HCT116 (cell line): Measurements from ENCODE around the gene ARID5A. TPM values are rescaled to one million over a fixed set of nuclear protein-coding genes. Genes with fewer than 3 reads are reported as not detected.

Source experiments
- ATAC-seq: fragments of 200-7000 bp; cut with Tn5 transposase; 2 replicates; pipeline ENCODE4 v1.9.1; 2020; ENCODE audit warnings: mild to moderate bottlenecking, moderate library complexity
- BruUV-seq: library from RNA; stranded (reverse); fragments of 400-500 nt; replicated peaks from 2 replicates; lab custom pipeline; 2021; lab: Mats Ljungman, UMichigan
- CTCF ChIA-PET: fragments of 300-600 bp; sonication (Branson Sonifier 250); formaldehyde crosslinking; loops from one replicate; lab custom pipeline; 2021; ENCODE audit warnings: antibody characterized with exemption; lab: Charles Lee
- POLR2A ChIA-PET: fragments of 300-600, 350-600 bp; sonication (Branson Sonifier 250); formaldehyde crosslinking; loops from one replicate; lab custom pipeline; 2021; ENCODE audit warnings: antibody characterized with exemption; lab: Charles Lee
- RAD21 ChIA-PET, 2 experiments: fragments of 300-600 bp; sonication (Branson Sonifier 250); formaldehyde crosslinking; loops; one replicate each; lab custom pipeline; 2023; ENCODE audit warnings: low total read pairs in 2 of 2; ENCODE audit not compliant: uncharacterized antibody in 2 of 2, unreplicated experiment in 2 of 2, low non-redundant PET in 1 of 2; lab: Charles Lee
- DNase-seq: peaks from one replicate; pipeline ENCODE4 v3.0.0-alpha.2; 2010; ENCODE audit warnings: low read depth, low spot score
- H2AFZ ChIP-seq: fragments of 200-600 bp; shearing (Covaris generic), sonication (generic); 2 replicates; pipeline ENCODE4 v1.6.1; 2017; ENCODE audit warnings: low read depth, mixed run types, mixed read lengths, antibody characterized with exemption, low read length; ENCODE audit not compliant: poor library complexity, severe bottlenecking
- H3K27ac ChIP-seq: 2 replicates; pipeline ENCODE4 v1.5.1; 2012; ENCODE audit warnings: low read depth, low read length
- H3K27me3 ChIP-seq: fragments of 200-600 bp; sonication (generic); 2 replicates; pipeline ENCODE4 v1.6.1; 2016; ENCODE audit warnings: mixed run types, low read length, mixed read lengths; ENCODE audit not compliant: insufficient read depth
- H3K36me3 ChIP-seq, 2 experiments: fragments of 200-500 bp in 1 of 2; fragments of 200-600 bp in 1 of 2; sonication (Bioruptor generic) in 1 of 2; sonication (generic) in 1 of 2; 2 replicates each; pipeline versions ENCODE4 v1.5.1 to v1.6.1; 2014 to 2016; ENCODE audit warnings: low read length in 2 of 2, inconsistent platforms in 1 of 2, mixed read lengths in 1 of 2, mixed run types in 1 of 2; ENCODE audit not compliant: insufficient read depth in 2 of 2, control insufficient read depth in 1 of 2
- H3K4me1 ChIP-seq, 2 experiments: fragments of 200-600 bp in 1 of 2; sonication (generic) in 1 of 2; 2 replicates each; pipeline versions ENCODE4 v1.5.1 to v1.6.1; 2012 to 2017; ENCODE audit warnings: low read length in 2 of 2, inconsistent platforms in 1 of 2, mild to moderate bottlenecking in 1 of 2, mixed read lengths in 1 of 2, mixed run types in 1 of 2, moderate library complexity in 1 of 2; ENCODE audit not compliant: insufficient read depth in 2 of 2, control insufficient read depth in 1 of 2
- H3K4me2 ChIP-seq: fragments of 200-600 bp; sonication (generic); 2 replicates; pipeline ENCODE4 v1.6.1; 2017; ENCODE audit warnings: mixed run types, low read length, mixed read lengths
- H3K4me3 ChIP-seq, 2 experiments: fragments of 200-600 bp in 1 of 2; sonication (generic) in 1 of 2; replicated peaks in 1 of 2; 2 replicates each; pipeline ENCODE4 v1.5.1; 2011 to 2016; ENCODE audit warnings: low read length in 2 of 2, control low read depth in 1 of 2, low read depth in 1 of 2, mild to moderate bottlenecking in 1 of 2, mixed read lengths in 1 of 2, mixed run types in 1 of 2
- H3K79me2 ChIP-seq: fragments of 200-600 bp; sonication (generic); 2 replicates; pipeline ENCODE4 v1.6.1; 2017; ENCODE audit warnings: mild to moderate bottlenecking, mixed run types, low read length, moderate library complexity, mixed read lengths; ENCODE audit not compliant: insufficient read depth
- H3K9ac ChIP-seq: fragments of 200-600 bp; sonication (generic); 2 replicates; pipeline ENCODE4 v1.6.1; 2016; ENCODE audit warnings: low read length, mixed read lengths
- H3K9me2 ChIP-seq: fragments of 200-600 bp; sonication (generic), shearing (Covaris generic); 2 replicates; pipeline ENCODE4 v1.6.1; 2017; ENCODE audit warnings: mixed run types, mild to moderate bottlenecking, moderate library complexity; ENCODE audit not compliant: insufficient read depth
- H3K9me3 ChIP-seq, 2 experiments: fragments of 200-500 bp in 1 of 2; fragments of 200-600 bp in 1 of 2; sonication (Bioruptor generic) in 1 of 2; sonication (generic) in 1 of 2; 2 replicates each; pipeline ENCODE4 v1.6.1; 2014 to 2017; ENCODE audit warnings: low read length in 2 of 2, mixed read lengths in 2 of 2, inconsistent platforms in 1 of 2, low read depth in 1 of 2, mild to moderate bottlenecking in 1 of 2, mixed run types in 1 of 2, moderate library complexity in 1 of 2; ENCODE audit not compliant: control insufficient read depth in 1 of 2, insufficient read depth in 1 of 2
- H4K20me1 ChIP-seq: fragments of 200-600 bp; sonication (generic), shearing (Covaris generic); 2 replicates; pipeline ENCODE4 v1.6.1; 2017; ENCODE audit warnings: mixed run types, mild to moderate bottlenecking, moderate library complexity; ENCODE audit not compliant: insufficient read depth
- EZH2 ChIP-seq: fragments of 200-600 bp; sonication (generic); IDR thresholded peaks from 2 replicates; pipeline ENCODE4 v1.6.1; 2017; ENCODE audit warnings: antibody characterized with exemption, mixed run types
- FOSL1 ChIP-seq: IDR thresholded peaks from 2 replicates; pipeline ENCODE4 v1.6.1; 2012; ENCODE audit warnings: low read depth
- JUND ChIP-seq: IDR thresholded peaks from 2 replicates; pipeline ENCODE4 v1.6.1; 2012
- SIN3A ChIP-seq: IDR thresholded peaks from 2 replicates; pipeline ENCODE4 v1.6.1; 2012; ENCODE audit warnings: low read depth
- YY1 ChIP-seq: IDR thresholded peaks from 2 replicates; pipeline ENCODE4 v1.6.1; 2011; ENCODE audit warnings: low read length, low read depth, moderate library complexity, mild to moderate bottlenecking; ENCODE audit not compliant: insufficient replicate concordance; ENCODE audit errors: extremely low read depth
- ZFX ChIP-seq: fragments of 450-650 bp; IDR thresholded peaks from 2 replicates; pipeline ENCODE4 v1.6.1; 2017
- ZNF274 ChIP-seq: fragments of 200-500 bp; sonication (Bioruptor generic); IDR thresholded peaks from 2 replicates; pipeline ENCODE4 v1.6.1; 2014; ENCODE audit warnings: mild to moderate bottlenecking, low read depth, low read length, inconsistent platforms
- intact Hi-C: fragments of 100-400 bp; cut with micrococcal nuclease; formaldehyde crosslinking; loops from 2 replicates; pipeline ENCODE4 v1.10.0; 2022
- total RNA-seq: library from RNA; stranded (reverse); gene quantifications from one replicate; pipeline ENCODE4 v1.2.1, GENCODE V29; 2021; ENCODE audit not compliant: unreplicated experiment
- TF ChIP-seq, protein P1 (sequence below): IDR thresholded peaks from 2 replicates; pipeline ENCODE4 v1.6.1; 2011; ENCODE audit warnings: mild to moderate bottlenecking, low read length, moderate library complexity; ENCODE audit not compliant: insufficient replicate concordance; ENCODE audit errors: extremely low read depth
- TF ChIP-seq, protein P2 (sequence below): IDR thresholded peaks from 2 replicates; pipeline ENCODE4 v1.6.1; 2012; ENCODE audit warnings: low read depth

The ARID5A gene
- total RNA-seq, 1 experiment from 2014 or later, result 8.2 TPM

DNA sequence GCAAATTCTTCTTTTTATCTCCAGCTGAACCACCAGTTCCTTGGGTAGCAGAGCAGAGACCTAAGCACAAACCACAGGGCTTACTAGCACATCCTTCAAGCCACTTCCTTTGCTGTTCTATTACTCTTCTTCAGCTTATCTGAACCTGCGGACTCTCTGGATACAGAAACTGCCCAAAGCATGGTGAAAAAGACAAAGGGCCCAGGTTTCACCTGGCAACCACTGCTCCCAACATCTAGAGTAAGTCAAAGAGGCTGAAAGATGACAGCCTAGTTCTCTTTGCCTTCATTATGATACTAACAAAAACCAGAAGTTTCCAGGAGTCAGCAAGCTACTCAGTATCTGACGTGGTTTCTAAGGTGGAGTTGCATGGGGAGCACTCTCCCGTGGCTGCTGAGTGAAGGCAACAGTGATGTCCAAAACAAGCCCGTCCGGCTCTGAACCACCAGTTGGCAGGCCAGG lies 58.2 kb downstream of the ARID5A start:
- ChIA-PET CTCF (no interaction called here), POLR2A (no interaction called here), RAD21 (no interaction called here)
- Histone ChIP-seq H3K9me2 (no peaks in the 10 kb centered on the region), H3K27me3 (no peaks in the 10 kb centered on the region), H3K4me1 (no peaks in the 10 kb centered on the region), H3K4me2 (no peak overlapping the region), H3K36me3 (peaks cover 27 to 54% of the 10 kb centered on the region in 2 experiments), H4K20me1 (no peaks in the 10 kb centered on the region), H3K9me3 (no peaks in the 10 kb centered on the region), H3K79me2 (no peaks in the 10 kb centered on the region), H3K9ac (no peak overlapping the region), H2AFZ (no peak overlapping the region), H3K4me3 (no peak overlapping the region), H3K27ac (no peak overlapping the region)
- ATAC-seq (no peak), DNase-seq (no peak)
- no peak for TF ChIP-seq ZNF274
- TF ChIP-seq, protein P1, sequence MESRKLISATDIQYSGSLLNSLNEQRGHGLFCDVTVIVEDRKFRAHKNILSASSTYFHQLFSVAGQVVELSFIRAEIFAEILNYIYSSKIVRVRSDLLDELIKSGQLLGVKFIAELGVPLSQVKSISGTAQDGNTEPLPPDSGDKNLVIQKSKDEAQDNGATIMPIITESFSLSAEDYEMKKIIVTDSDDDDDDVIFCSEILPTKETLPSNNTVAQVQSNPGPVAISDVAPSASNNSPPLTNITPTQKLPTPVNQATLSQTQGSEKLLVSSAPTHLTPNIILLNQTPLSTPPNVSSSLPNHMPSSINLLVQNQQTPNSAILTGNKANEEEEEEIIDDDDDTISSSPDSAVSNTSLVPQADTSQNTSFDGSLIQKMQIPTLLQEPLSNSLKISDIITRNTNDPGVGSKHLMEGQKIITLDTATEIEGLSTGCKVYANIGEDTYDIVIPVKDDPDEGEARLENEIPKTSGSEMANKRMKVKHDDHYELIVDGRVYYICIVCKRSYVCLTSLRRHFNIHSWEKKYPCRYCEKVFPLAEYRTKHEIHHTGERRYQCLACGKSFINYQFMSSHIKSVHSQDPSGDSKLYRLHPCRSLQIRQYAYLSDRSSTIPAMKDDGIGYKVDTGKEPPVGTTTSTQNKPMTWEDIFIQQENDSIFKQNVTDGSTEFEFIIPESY, result no peak
- TF ChIP-seq, protein P2, sequence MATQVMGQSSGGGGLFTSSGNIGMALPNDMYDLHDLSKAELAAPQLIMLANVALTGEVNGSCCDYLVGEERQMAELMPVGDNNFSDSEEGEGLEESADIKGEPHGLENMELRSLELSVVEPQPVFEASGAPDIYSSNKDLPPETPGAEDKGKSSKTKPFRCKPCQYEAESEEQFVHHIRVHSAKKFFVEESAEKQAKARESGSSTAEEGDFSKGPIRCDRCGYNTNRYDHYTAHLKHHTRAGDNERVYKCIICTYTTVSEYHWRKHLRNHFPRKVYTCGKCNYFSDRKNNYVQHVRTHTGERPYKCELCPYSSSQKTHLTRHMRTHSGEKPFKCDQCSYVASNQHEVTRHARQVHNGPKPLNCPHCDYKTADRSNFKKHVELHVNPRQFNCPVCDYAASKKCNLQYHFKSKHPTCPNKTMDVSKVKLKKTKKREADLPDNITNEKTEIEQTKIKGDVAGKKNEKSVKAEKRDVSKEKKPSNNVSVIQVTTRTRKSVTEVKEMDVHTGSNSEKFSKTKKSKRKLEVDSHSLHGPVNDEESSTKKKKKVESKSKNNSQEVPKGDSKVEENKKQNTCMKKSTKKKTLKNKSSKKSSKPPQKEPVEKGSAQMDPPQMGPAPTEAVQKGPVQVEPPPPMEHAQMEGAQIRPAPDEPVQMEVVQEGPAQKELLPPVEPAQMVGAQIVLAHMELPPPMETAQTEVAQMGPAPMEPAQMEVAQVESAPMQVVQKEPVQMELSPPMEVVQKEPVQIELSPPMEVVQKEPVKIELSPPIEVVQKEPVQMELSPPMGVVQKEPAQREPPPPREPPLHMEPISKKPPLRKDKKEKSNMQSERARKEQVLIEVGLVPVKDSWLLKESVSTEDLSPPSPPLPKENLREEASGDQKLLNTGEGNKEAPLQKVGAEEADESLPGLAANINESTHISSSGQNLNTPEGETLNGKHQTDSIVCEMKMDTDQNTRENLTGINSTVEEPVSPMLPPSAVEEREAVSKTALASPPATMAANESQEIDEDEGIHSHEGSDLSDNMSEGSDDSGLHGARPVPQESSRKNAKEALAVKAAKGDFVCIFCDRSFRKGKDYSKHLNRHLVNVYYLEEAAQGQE, result no peak
- no peak for TF ChIP-seq ZFX
- no peak for TF ChIP-seq SIN3A
- no peak for TF ChIP-seq FOSL1
- no peak for TF ChIP-seq EZH2
- TF ChIP-seq JUND, result no peak
- no peak for TF ChIP-seq YY1
- intact Hi-C loops, result no loop called here
- no TSS peak for BruUV-seq
